Nephron progenitor cell (in vitro differentiated cells): ENCODE results near the gene FCER2.

ENCODE experiments used
- DNase-seq: peaks from one replicate; pipeline ENCODE4 v3.0.0; 2021
- H3K27ac Mint-ChIP-seq: 2 replicates; pipeline ENCODE4 v1.8.0; 2021; ENCODE audit warnings: mild to moderate bottlenecking, moderate library complexity, mixed read lengths
- H3K27me3 Mint-ChIP-seq: 2 replicates; pipeline ENCODE4 v1.8.0; 2021; ENCODE audit warnings: mild to moderate bottlenecking, low read depth, mixed read lengths; ENCODE audit not compliant: poor library complexity
- H3K36me3 Mint-ChIP-seq: 2 replicates; pipeline ENCODE4 v1.8.0; 2021; ENCODE audit warnings: low read depth, mixed read lengths
- H3K4me1 Mint-ChIP-seq: 2 replicates; pipeline ENCODE4 v1.8.0; 2021; ENCODE audit warnings: mixed read lengths
- H3K4me3 Mint-ChIP-seq: 2 replicates; pipeline ENCODE4 v1.8.0; 2021; ENCODE audit warnings: mild to moderate bottlenecking, moderate library complexity, mixed read lengths
- H3K9me3 Mint-ChIP-seq: 2 replicates; pipeline ENCODE4 v1.8.0; 2021; ENCODE audit warnings: mild to moderate bottlenecking, moderate library complexity, mixed read lengths
- CTCF ChIP-seq: fragments of 200-600 bp; sonication (generic); IDR thresholded peaks from 2 replicates; pipeline ENCODE4 v1.5.0; 2021; ENCODE audit warnings: antibody characterized with exemption

Gene FCER2

DNA sequence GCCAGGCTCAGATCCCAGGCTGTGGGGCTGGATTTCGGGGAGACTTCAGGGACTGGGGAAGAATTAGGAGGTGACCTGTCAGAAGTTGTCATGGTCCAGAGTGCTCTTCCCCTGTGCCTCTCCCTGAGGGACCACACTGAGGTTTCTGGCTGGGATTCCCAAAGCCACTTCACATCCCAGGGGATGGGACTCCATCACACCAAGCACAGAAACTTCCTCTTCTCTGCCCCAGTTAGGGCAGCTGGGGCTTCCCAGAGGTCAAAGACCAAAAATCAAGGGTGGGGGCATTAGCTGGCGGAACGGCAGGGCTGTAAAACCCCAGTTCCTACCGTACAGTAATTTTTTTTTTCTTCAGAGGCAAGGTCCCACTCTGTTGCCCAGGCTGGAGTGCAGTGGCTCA, 7.4 kb downstream of the FCER2 start:
- no peaks in the 10 kb centered on the region for H3K4me1 Mint-ChIP-seq
- no peak overlapping the region for H3K4me3 Mint-ChIP-seq
- no peak overlapping the region for H3K27ac Mint-ChIP-seq
- TF ChIP-seq CTCF: no peak
- peaks cover 39% of the 10 kb centered on the region for H3K27me3 Mint-ChIP-seq
- H3K9me3 Mint-ChIP-seq: no peaks in the 10 kb centered on the region
- H3K36me3 Mint-ChIP-seq: no peaks in the 10 kb centered on the region
- DNase-seq: no peak

- H3K36me3 Mint-ChIP-seq: no peaks in the 10 kb centered on the region
- no peak overlapping the region for H3K4me3 Mint-ChIP-seq
- peaks cover 21% of the 10 kb centered on the region for H3K27me3 Mint-ChIP-seq
- no peak overlapping the region for H3K27ac Mint-ChIP-seq
- H3K9me3 Mint-ChIP-seq: no peaks in the 10 kb centered on the region
- no peak for TF ChIP-seq CTCF
- no peak for DNase-seq
- no peaks in the 10 kb centered on the region for H3K4me1 Mint-ChIP-seq
Measured at GRCh38 chr19:7692417-7693088, 9.4 kb downstream of the FCER2 start.

DNA sequence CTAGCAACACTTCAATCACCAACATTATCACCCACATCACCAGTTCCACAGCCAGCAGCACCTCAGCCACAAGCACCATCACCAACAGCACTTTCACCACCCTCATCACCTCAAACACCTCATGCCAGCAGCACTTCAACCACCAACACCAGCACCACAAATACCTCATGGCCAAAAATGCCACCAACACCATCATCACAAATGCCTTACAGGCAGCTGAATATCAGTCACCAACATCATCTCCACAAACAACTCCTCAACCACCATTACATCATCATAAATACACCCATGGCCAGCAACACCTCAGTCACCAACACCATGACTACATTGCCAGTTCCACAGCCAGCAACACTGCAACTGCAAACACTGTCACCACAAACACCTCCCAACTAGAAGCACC, 10.4 kb downstream of the FCER2 start:
- no peak overlapping the region for H3K4me3 Mint-ChIP-seq
- H3K9me3 Mint-ChIP-seq: no peaks in the 10 kb centered on the region
- peaks cover 10% of the 10 kb centered on the region for H3K27me3 Mint-ChIP-seq
- DNase-seq: no peak
- H3K4me1 Mint-ChIP-seq: no peaks in the 10 kb centered on the region
- H3K36me3 Mint-ChIP-seq: no peaks in the 10 kb centered on the region
- TF ChIP-seq CTCF: no peak
- no peak overlapping the region for H3K27ac Mint-ChIP-seq

GRCh38 chr19:7690779-7691258, 11.1 kb downstream of the FCER2 start:
- peaks cover 3% of the 10 kb centered on the region for H3K4me1 Mint-ChIP-seq
- H3K9me3 Mint-ChIP-seq: no peaks in the 10 kb centered on the region
- TF ChIP-seq CTCF: no peak
- peaks cover 3% of the 10 kb centered on the region for H3K36me3 Mint-ChIP-seq
- no peak for DNase-seq
- no peak overlapping the region for H3K4me3 Mint-ChIP-seq
- H3K27ac Mint-ChIP-seq: no peak overlapping the region
- peaks cover 9% of the 10 kb centered on the region for H3K27me3 Mint-ChIP-seq

DNA sequence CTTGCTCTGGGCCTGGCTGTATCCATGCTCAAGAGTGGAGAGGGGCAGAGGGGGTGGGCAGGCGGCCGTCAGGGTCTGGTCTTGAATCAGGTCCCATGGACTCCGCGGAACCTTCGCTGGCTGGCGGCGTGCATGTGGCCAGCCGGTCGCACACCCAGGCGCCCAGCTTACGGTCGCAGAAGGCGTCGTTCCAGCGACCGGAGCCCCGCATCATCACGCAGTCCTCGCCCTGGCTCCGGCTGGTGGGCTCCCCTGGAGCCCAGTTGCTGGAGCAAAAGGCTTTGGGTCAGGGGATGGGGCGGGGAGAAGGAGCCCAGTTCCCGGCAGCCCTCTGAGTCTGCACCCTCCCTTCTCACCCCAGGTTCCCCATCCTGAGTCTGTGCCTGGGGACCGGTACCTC, 12.8 kb downstream of the FCER2 start:
- Mint-ChIP-seq H3K36me3 (peaks cover 12% of the 10 kb centered on the region), H3K27me3 (no peaks in the 10 kb centered on the region), H3K4me3 (no peak overlapping the region), H3K9me3 (no peaks in the 10 kb centered on the region), H3K4me1 (peaks cover 10% of the 10 kb centered on the region), H3K27ac (no peak overlapping the region)
- TF ChIP-seq CTCF: no peak
- no peak for DNase-seq

DNA sequence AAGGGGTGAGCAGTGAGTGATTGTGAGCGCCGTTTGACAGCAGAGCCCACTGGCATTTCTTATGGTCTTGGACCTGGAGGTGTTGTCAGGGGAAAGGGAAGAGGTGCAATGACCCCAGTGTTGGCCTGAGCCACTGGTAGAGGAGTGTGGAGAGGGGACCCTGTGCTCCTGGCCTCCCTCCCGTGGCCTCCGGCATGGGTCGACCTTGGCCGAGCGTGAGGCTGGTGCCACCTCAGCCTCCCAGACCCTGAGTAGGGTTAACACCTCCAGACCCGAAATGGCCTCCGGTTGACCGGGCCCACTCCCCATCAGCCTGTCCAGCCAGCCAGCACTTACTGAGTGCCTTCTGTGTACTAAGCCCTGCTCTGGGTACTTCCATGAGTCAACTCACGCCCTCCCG, 14.8 kb downstream of the FCER2 start:
- Mint-ChIP-seq H3K27ac (no peak overlapping the region), H3K36me3 (peaks cover 29% of the 10 kb centered on the region), H3K9me3 (no peaks in the 10 kb centered on the region), H3K4me1 (peaks cover 10% of the 10 kb centered on the region), H3K27me3 (no peaks in the 10 kb centered on the region), H3K4me3 (no peak overlapping the region)
- no peak for TF ChIP-seq CTCF
- DNase-seq: no peak
